ENCODE results near the gene THTPA.

Gene THTPA

GRCh38 chr14:23551266-23552028, 4.6 kb upstream of the THTPA start, which contains the start of gene ZFHX2:
ZFHX2 (minus strand) TSS chr14:23551765; CDS start chr14:23535325, 16,440 bp downstream.
- peak; percentile 67 for DNase-seq

- DNase-seq = no peak
Measured at GRCh38 chr14:23555533-23555881, 564 bp upstream of the THTPA start.

GRCh38 chr14:23556700-23557440, 799 bp downstream of the THTPA start:
- no peak for DNase-seq

- DNase-seq = no peak
Measured at GRCh38 chr14:23557521-23557920, 1.4 kb downstream of the THTPA start.

GRCh38 chr14:23557946-23558345, 1.9 kb downstream of the THTPA start:
- DNase-seq = no peak

GRCh38 chr14:23558346-23559009, 2.4 kb downstream of the THTPA start:
- DNase-seq = no peak

GRCh38 chr14:23559010-23559925, 3.2 kb downstream of the THTPA start:
- DNase-seq = peak; percentile 56

- DNase-seq = no peak
Measured at GRCh38 chr14:23559926-23560520, 4.0 kb downstream of the THTPA start.

GRCh38 chr14:23561259-23561658, 5.2 kb downstream of the THTPA start:
- no peak for DNase-seq

GRCh38 chr14:23561873-23562821, 6.1 kb downstream of the THTPA start:
- DNase-seq = no peak

- DNase-seq = peak; percentile 68
Measured at GRCh38 chr14:23562822-23563472, 6.9 kb downstream of the THTPA start.

GRCh38 chr14:23563473-23564180, 7.6 kb downstream of the THTPA start:
- no peak for DNase-seq

GRCh38 chr14:23564181-23564812, 8.2 kb downstream of the THTPA start:
- DNase-seq = no peak

GRCh38 chr14:23564876-23565275, 8.8 kb downstream of the THTPA start:
- no peak for DNase-seq

GRCh38 chr14:23565626-23566025, 9.6 kb downstream of the THTPA start:
- DNase-seq = no peak

GRCh38 chr14:23566112-23566777, 10.2 kb downstream of the THTPA start:
- DNase-seq = no peak

- DNase-seq = no peak
Measured at GRCh38 chr14:23566778-23567185, 10.7 kb downstream of the THTPA start.

GRCh38 chr14:23567186-23568020, 11.3 kb downstream of the THTPA start, which contains the start of gene AP1G2:
AP1G2 (minus strand) TSS chr14:23567791; CDS start chr14:23567314, 477 bp downstream.
- DNase-seq = peak; percentile 65
